CD8-positive, alpha-beta memory T cell (primary cell): ENCODE data around the gene RHBDD3. TPM values are rescaled to one million over a fixed set of nuclear protein-coding genes. Genes with fewer than 3 reads are reported as not detected.
A peak's percentile ranks its signal among the peaks of the same experiment; 100 is the strongest.

Source experiments
- CTCF ChIA-PET: fragments of 350-600 bp; sonication (Branson Sonifier 250); formaldehyde crosslinking; loops from one replicate; lab custom pipeline; 2021; ENCODE audit warnings: antibody characterized with exemption; lab: Charles Lee
- POLR2A ChIA-PET: fragments of 350-600 bp; sonication (Branson Sonifier 250); formaldehyde crosslinking; loops from one replicate; lab custom pipeline; 2021; ENCODE audit warnings: antibody characterized with exemption; lab: Charles Lee
- DNase-seq, 5 donors: peaks; one replicate each; pipeline versions ENCODE4 v3.0.0 to v3.0.0-alpha.2; 2020 to 2022; ENCODE audit warnings: mixed read lengths in 1 of 5
- H3K27ac ChIP-seq: one replicate; pipeline ENCODE4 v1.7.0; 2013; ENCODE audit warnings: low read depth, mild to moderate bottlenecking, low read length, moderate library complexity
- H3K27me3 ChIP-seq: 2 replicates; pipeline ENCODE4 v1.7.0; 2013; ENCODE audit warnings: low read length, mild to moderate bottlenecking; ENCODE audit not compliant: insufficient read depth, poor library complexity, severe bottlenecking
- H3K36me3 ChIP-seq: 2 replicates; pipeline ENCODE4 v1.7.0; 2013; ENCODE audit warnings: mild to moderate bottlenecking, low read length, moderate library complexity; ENCODE audit not compliant: insufficient read depth
- H3K4me1 ChIP-seq: 2 replicates; pipeline ENCODE4 v1.7.0; 2013; ENCODE audit warnings: mild to moderate bottlenecking, low read length, moderate library complexity; ENCODE audit not compliant: insufficient read depth
- H3K4me3 ChIP-seq: 2 replicates; pipeline ENCODE4 v1.7.0; 2013; ENCODE audit warnings: mild to moderate bottlenecking, low read length
- H3K9me3 ChIP-seq: 2 replicates; pipeline ENCODE4 v1.7.0; 2013; ENCODE audit warnings: mild to moderate bottlenecking, low read length
- H3K27ac Mint-ChIP-seq, 8 donors: one replicate each; pipeline ENCODE4 v1.8.0; 2020 to 2021; ENCODE audit warnings: mixed read lengths in 8 of 8, mild to moderate bottlenecking in 6 of 8, inconsistent platforms in 3 of 8, moderate library complexity in 3 of 8
- H3K27me3 Mint-ChIP-seq, 2 donors: one replicate each; pipeline ENCODE4 v1.8.0; 2020 to 2021; ENCODE audit warnings: mixed read lengths in 2 of 2, mild to moderate bottlenecking in 1 of 2, moderate library complexity in 1 of 2
- H3K36me3 Mint-ChIP-seq, 3 donors: one replicate each; pipeline ENCODE4 v1.8.0; 2020 to 2021; ENCODE audit warnings: mixed read lengths in 3 of 3, inconsistent platforms in 1 of 3, mild to moderate bottlenecking in 1 of 3
- H3K4me1 Mint-ChIP-seq, 3 donors: one replicate each; pipeline ENCODE4 v1.8.0; 2020 to 2021; ENCODE audit warnings: mixed read lengths in 3 of 3, inconsistent platforms in 1 of 3, mild to moderate bottlenecking in 1 of 3
- H3K4me3 Mint-ChIP-seq, 7 donors: one replicate each; pipeline ENCODE4 v1.8.0; 2020 to 2021; ENCODE audit warnings: mixed read lengths in 7 of 7, mild to moderate bottlenecking in 6 of 7, moderate library complexity in 4 of 7, inconsistent platforms in 2 of 7
- H3K9me3 Mint-ChIP-seq, 5 donors: one replicate each; pipeline ENCODE4 v1.8.0; 2020 to 2022; ENCODE audit warnings: mixed read lengths in 5 of 5, mild to moderate bottlenecking in 3 of 5, moderate library complexity in 2 of 5, inconsistent platforms in 1 of 5
- polyA plus RNA-seq: library from polyadenylated mRNA; unstranded; fragments of 300-500 nt; fragmentation: Illumina TruSeq; gene quantifications from one replicate; pipeline ENCODE4 v1.2.3, GENCODE V29; 2021
- total RNA-seq, 2 experiments: library from RNA; stranded (reverse); gene quantifications; one replicate each; pipeline ENCODE4 v1.2.3, GENCODE V29; 2021

RHBDD3 gene
- total and polyA plus RNA-seq, 3 experiments from 2014 or later, result 10.4 to 41.0 (median 37.9) TPM

DNA sequence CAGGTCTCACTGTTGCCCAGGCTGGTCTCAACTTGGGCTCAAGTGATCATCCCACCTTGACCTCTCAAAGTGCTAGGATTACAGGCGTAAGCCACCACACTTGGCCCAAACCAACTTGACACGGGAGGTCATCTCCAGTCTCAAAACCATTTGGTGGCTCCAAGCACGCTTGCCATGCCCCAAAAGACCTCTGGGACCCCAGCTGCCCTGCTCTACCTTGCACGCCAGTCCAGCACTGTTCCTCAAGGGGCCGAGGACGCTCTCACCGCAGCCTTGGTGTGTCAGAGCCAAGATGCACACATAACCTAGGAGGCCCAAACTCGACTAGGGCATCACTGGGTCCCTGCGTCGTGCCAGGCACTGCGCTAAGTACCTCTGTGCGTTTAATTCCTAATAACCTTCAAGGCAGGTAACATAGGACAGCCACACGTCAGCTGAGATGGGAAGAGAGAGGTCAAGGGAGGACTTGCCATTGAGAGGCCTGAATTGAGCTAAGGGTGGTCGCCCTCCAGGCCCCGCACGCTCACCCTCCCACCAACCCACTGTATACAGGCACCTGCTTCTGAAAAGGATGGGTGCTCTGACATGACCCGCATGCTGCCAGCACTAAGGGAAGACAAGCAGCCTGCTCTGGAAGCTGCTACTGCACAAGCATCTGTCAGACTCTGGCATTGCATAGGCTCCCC, 34.1 kb upstream of the RHBDD3 start:
- H3K4me1 ChIP-seq, result no peaks in the 10 kb centered on the region
- Mint-ChIP-seq H3K4me3 (peak overlapping the region in 1 of 7 donors; percentile 60), H3K36me3 (peaks cover 6 to 46% (median 18%) of the 10 kb centered on the region in 3 donors), H3K4me1 (peaks cover 0 to 7% (median 4%) of the 10 kb centered on the region in 3 donors), H3K9me3 (no peaks in the 10 kb centered on the region), H3K27me3 (peaks cover 8 to 13% of the 10 kb centered on the region in 2 donors), H3K27ac (peak overlapping the region in 3 of 8 donors; percentile 9 to 75 (median 55))
- no peak overlapping the region for H3K27ac ChIP-seq
- CTCF ChIA-PET, result no interaction called here
- POLR2A ChIA-PET, result no interaction called here
- no peaks in the 10 kb centered on the region for H3K9me3 ChIP-seq
- no peak for DNase-seq
- H3K27me3 ChIP-seq, result peaks cover 8% of the 10 kb centered on the region
- H3K4me3 ChIP-seq, result no peak overlapping the region
- H3K36me3 ChIP-seq, result peaks cover 29% of the 10 kb centered on the region

DNA sequence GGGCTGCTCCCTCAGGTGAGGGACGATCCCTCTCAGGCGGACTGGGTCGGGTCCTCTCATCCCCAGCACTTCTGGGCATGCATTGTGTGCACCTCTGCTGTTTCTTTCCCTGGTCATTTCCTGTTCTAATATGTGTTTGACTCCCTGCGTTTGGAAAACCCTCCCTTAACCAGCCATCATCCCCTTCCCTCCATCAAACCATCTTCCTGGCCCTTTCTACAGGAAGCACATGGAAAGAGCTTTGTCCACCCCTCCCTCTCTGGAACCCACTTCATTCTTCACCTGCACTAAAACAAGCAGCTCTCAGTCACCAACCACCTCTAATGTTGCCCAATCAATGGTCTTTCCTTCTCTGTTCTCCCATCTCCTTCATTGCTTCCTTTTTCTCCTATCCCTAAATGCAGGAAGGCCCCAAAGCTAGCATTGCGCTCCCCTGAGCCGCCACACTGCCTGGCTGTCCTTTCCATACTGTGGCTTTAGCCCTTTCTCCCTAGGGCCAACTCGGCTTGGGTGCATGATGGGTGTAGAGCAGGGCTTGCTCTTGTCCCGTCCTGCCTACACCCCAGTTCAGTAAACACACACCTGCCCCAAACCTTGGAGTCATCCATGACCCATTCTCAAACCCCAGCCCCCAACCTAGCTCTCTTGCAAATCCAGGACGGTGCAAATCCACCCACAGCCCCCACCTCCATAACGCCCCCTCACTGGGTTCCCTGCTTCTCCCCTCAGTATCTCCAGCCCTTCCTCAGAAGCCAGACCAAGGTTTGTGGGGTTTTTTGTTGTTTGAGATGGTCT, 33.2 kb upstream of the RHBDD3 start:
- Histone ChIP-seq H3K27ac (no peak overlapping the region), H3K27me3 (peaks cover 7% of the 10 kb centered on the region), H3K4me1 (no peaks in the 10 kb centered on the region), H3K36me3 (peaks cover 37% of the 10 kb centered on the region), H3K9me3 (no peaks in the 10 kb centered on the region), H3K4me3 (no peak overlapping the region)
- CTCF ChIA-PET, result no interaction called here
- no peak for DNase-seq
- H3K27me3 Mint-ChIP-seq, result peaks cover 4 to 8% of the 10 kb centered on the region in 2 donors
- POLR2A ChIA-PET, result no interaction called here
- H3K4me1 Mint-ChIP-seq, result peaks cover 0 to 2% (median 1%) of the 10 kb centered on the region in 3 donors
- H3K27ac Mint-ChIP-seq, result peak overlapping the region in 5 of 8 donors; percentile 21 to 90 (median 61)
- H3K9me3 Mint-ChIP-seq, result no peaks in the 10 kb centered on the region
- H3K4me3 Mint-ChIP-seq, result no peak overlapping the region
- H3K36me3 Mint-ChIP-seq, result peaks cover 6 to 54% (median 18%) of the 10 kb centered on the region in 3 donors

DNA sequence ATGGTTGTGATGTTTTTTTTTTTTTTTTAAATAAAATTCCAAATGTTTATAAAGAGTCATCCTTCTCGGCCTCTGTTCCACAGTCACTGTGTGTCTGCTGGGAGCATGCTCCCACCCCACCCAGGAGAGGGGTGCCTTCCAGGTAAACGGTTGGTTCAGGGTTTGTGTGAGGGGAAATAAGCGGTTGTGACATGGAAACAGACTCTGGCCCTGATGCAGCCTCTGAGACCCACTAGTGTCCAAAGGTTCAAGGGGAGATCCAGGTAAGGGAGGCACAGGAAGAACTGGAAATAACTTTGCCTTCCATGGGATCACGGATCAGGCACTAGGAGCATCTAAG, 32.7 kb upstream of the RHBDD3 start:
- no peaks in the 10 kb centered on the region for H3K4me1 Mint-ChIP-seq
- CTCF ChIA-PET, result no interaction called here
- POLR2A ChIA-PET, result no interaction called here
- no peaks in the 10 kb centered on the region for H3K4me1 ChIP-seq
- no peaks in the 10 kb centered on the region for H3K9me3 ChIP-seq
- no peak overlapping the region for H3K27ac Mint-ChIP-seq
- H3K36me3 Mint-ChIP-seq, result peaks cover 9 to 60% (median 22%) of the 10 kb centered on the region in 3 donors
- H3K9me3 Mint-ChIP-seq, result no peaks in the 10 kb centered on the region
- H3K4me3 ChIP-seq, result no peak overlapping the region
- H3K27me3 ChIP-seq, result peaks cover 4% of the 10 kb centered on the region
- H3K36me3 ChIP-seq, result peaks cover 43% of the 10 kb centered on the region
- no peak for DNase-seq
- no peak overlapping the region for H3K27ac ChIP-seq
- H3K27me3 Mint-ChIP-seq, result peaks cover 2 to 5% of the 10 kb centered on the region in 2 donors
- H3K4me3 Mint-ChIP-seq, result peak overlapping the region in 1 of 7 donors; percentile 41

DNA sequence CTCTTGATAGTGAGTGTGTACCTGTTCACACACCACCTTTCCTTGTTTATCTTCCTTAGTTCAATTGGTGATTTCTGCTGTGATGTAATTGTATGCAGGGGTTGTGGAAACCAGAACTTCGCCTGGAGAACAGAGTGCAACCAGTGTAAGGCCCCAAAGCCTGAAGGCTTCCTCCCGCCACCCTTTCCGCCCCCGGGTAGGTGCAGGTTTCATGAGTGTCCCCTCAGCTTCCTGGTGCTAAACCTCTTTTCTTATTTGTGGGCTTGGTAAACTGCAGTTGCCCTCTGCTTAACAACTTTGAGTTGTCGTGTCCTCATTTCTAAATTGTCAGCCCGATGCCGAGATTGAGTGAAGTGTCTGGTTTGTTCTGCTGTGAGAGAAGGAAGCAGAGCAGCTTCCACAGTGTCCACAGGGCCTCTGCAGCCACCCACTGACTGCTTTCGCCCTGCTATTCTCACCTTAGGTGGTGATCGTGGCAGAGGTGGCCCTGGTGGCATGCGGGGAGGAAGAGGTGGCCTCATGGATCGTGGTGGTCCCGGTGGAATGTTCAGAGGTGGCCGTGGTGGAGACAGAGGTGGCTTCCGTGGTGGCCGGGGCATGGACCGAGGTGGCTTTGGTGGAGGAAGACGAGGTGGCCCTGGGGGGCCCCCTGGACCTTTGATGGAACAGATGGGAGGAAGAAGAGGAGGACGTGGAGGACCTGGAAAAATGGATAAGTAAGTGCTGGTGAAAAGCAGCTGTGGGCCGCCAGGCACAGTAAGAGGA, 31.5 kb upstream of the RHBDD3 start:
- Histone ChIP-seq H3K4me3 (no peak overlapping the region), H3K27me3 (peaks cover 3% of the 10 kb centered on the region), H3K9me3 (no peaks in the 10 kb centered on the region), H3K4me1 (no peaks in the 10 kb centered on the region), H3K36me3 (peaks cover 52% of the 10 kb centered on the region), H3K27ac (no peak overlapping the region)
- H3K27me3 Mint-ChIP-seq, result peaks cover 0 to under 1% of the 10 kb centered on the region in 2 donors
- H3K9me3 Mint-ChIP-seq, result no peaks in the 10 kb centered on the region
- H3K27ac Mint-ChIP-seq, result peak overlapping the region in 3 of 8 donors; percentile 21 to 35 (median 31)
- no peak for DNase-seq
- no peak overlapping the region for H3K4me3 Mint-ChIP-seq
- CTCF ChIA-PET, result no interaction called here
- POLR2A ChIA-PET, result no interaction called here
- H3K36me3 Mint-ChIP-seq, result peaks cover 9 to 71% (median 22%) of the 10 kb centered on the region in 3 donors
- H3K4me1 Mint-ChIP-seq, result no peaks in the 10 kb centered on the region

DNA sequence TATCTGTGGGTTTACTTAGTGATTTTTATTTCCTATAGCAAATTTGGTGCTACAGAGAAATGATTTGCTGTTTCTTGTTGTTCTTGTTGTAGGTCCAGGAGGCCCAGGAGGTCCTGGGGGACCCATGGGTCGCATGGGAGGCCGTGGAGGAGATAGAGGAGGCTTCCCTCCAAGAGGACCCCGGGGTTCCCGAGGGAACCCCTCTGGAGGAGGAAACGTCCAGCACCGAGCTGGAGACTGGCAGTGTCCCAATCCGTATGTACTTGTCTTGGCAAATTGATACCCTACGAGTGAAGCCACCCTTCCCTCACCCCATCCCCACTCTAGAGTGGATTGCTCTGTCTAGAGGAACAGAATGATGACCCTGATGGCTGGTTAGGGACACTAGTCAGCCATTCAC, 30.9 kb upstream of the RHBDD3 start:
- Mint-ChIP-seq H3K36me3 (peaks cover 9 to 78% (median 22%) of the 10 kb centered on the region in 3 donors), H3K27ac (peak overlapping the region in 3 of 8 donors; percentile 18 to 45 (median 31)), H3K4me3 (no peak overlapping the region), H3K27me3 (no peaks in the 10 kb centered on the region), H3K9me3 (no peaks in the 10 kb centered on the region), H3K4me1 (no peaks in the 10 kb centered on the region)
- Histone ChIP-seq H3K36me3 (peaks cover 52% of the 10 kb centered on the region), H3K27ac (no peak overlapping the region), H3K4me1 (no peaks in the 10 kb centered on the region), H3K9me3 (no peaks in the 10 kb centered on the region), H3K4me3 (no peak overlapping the region), H3K27me3 (no peaks in the 10 kb centered on the region)
- DNase-seq, result no peak
- ChIA-PET CTCF (no interaction called here), POLR2A (interaction anchor here (0.5 kb wide), 1 partner anchor 622 kb away, joined by 3 read pairs; no protein-coding TSS in a partner anchor)

DNA sequence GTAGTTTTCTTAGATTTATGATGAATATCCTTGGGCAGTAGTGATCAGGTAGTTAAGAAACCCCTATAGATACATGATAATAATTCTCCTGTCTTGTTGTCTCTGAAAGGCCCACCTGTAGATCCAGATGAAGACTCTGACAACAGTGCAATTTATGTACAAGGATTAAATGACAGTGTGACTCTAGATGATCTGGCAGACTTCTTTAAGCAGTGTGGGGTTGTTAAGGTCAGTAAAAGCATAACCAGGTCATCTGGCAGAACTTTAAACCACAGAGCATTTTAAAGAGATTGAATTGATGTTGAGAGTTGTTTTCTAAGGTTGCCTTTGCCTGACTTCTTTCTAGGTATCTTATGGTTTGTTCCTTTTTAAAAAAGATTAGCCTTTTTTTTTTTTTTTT, 24.6 kb upstream of the RHBDD3 start:
- H3K9me3 Mint-ChIP-seq, result no peaks in the 10 kb centered on the region
- no peak overlapping the region for H3K4me3 Mint-ChIP-seq
- no peaks in the 10 kb centered on the region for H3K27me3 ChIP-seq
- H3K27ac ChIP-seq, result no peak overlapping the region
- peaks cover 15 to 96% (median 32%) of the 10 kb centered on the region in 3 donors for H3K36me3 Mint-ChIP-seq
- peaks cover 83% of the 10 kb centered on the region for H3K36me3 ChIP-seq
- no peak overlapping the region for H3K4me3 ChIP-seq
- POLR2A ChIA-PET, result no interaction called here
- H3K27me3 Mint-ChIP-seq, result no peaks in the 10 kb centered on the region
- peaks cover 7 to 42% (median 21%) of the 10 kb centered on the region in 3 donors for H3K4me1 Mint-ChIP-seq
- H3K9me3 ChIP-seq, result no peaks in the 10 kb centered on the region
- CTCF ChIA-PET, result no interaction called here
- no peak for DNase-seq
- peak overlapping the region in 1 of 8 donors; percentile 58 for H3K27ac Mint-ChIP-seq
- H3K4me1 ChIP-seq, result no peaks in the 10 kb centered on the region

DNA sequence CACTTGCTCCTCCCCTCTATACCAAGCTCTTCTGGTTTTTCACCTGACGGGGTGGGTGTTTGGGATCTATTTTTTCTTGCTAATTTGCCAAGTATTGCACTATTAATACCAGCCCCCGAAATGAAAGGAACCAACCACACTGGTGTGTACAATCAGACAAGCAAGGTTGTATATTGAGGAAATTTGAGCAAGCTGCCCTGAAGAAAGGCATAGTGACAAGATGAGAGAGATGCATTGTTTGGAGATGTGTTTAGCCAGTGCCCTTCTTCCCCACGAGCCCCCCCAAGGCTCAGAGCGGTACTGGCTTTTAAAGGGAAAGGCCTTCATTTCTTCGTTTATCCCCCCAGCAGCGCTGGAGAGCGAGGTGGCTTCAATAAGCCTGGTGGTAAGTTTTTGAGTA, 23.4 kb upstream of the RHBDD3 start:
- peaks cover 80% of the 10 kb centered on the region for H3K36me3 ChIP-seq
- no peak overlapping the region for H3K27ac ChIP-seq
- H3K4me3 ChIP-seq, result no peak overlapping the region
- DNase-seq, result no peak
- H3K27me3 ChIP-seq, result no peaks in the 10 kb centered on the region
- H3K36me3 Mint-ChIP-seq, result peaks cover 20 to 95% (median 38%) of the 10 kb centered on the region in 3 donors
- no peaks in the 10 kb centered on the region for H3K4me1 ChIP-seq
- no peaks in the 10 kb centered on the region for H3K9me3 Mint-ChIP-seq
- no peaks in the 10 kb centered on the region for H3K9me3 ChIP-seq
- H3K27ac Mint-ChIP-seq, result peak overlapping the region in 2 of 8 donors; percentile 1 to 82
- no peak overlapping the region for H3K4me3 Mint-ChIP-seq
- ChIA-PET CTCF (no interaction called here), POLR2A (no interaction called here)
- H3K27me3 Mint-ChIP-seq, result peaks cover 0 to 2% of the 10 kb centered on the region in 2 donors
- peaks cover 12 to 51% (median 28%) of the 10 kb centered on the region in 3 donors for H3K4me1 Mint-ChIP-seq
